Spinal cord (tissue), 10 donors: ENCODE results near the gene NPC1L1. TPM values are rescaled to one million over a fixed set of nuclear protein-coding genes. Genes with fewer than 3 reads are reported as not detected.

Experiments
- DNase-seq, 6 donors: peaks; one replicate each; pipeline versions ENCODE4 v3.0.0 to v3.0.0-alpha.2; 2013 to 2015; ENCODE audit warnings: low spot score in 6 of 6, low read depth in 4 of 6
- H3K27ac ChIP-seq: one replicate; pipeline ENCODE4 v1.5.1; 2013; ENCODE audit warnings: low read depth, low read length, control low read depth
- H3K27me3 ChIP-seq: one replicate; pipeline ENCODE4 v1.6.1; 2013; ENCODE audit warnings: low read length; ENCODE audit not compliant: control insufficient read depth, insufficient read depth
- H3K36me3 ChIP-seq: one replicate; pipeline ENCODE4 v1.6.1; 2013; ENCODE audit warnings: low read length; ENCODE audit not compliant: control insufficient read depth, insufficient read depth
- H3K4me1 ChIP-seq: one replicate; pipeline ENCODE4 v1.6.1; 2013; ENCODE audit warnings: low read length; ENCODE audit not compliant: control insufficient read depth, insufficient read depth
- H3K4me3 ChIP-seq: one replicate; pipeline ENCODE4 v1.5.1; 2013; ENCODE audit warnings: low read depth, low read length, control low read depth
- H3K9me3 ChIP-seq: one replicate; pipeline ENCODE4 v1.6.1; 2013; ENCODE audit warnings: low read length; ENCODE audit not compliant: control insufficient read depth, insufficient read depth
- WGBS: methylation state at CpG from one replicate; pipeline ENCODE4 v1.1.5; 2013; ENCODE audit warnings: missing lambda C conversion rate; ENCODE audit not compliant: insufficient coverage; 5-methylcytosine and 5-hydroxymethylcytosine counted together
- polyA plus RNA-seq, 2 donors: library from polyadenylated mRNA; unstranded; fragments of 120-200 nt; gene quantifications; one replicate each; pipeline ENCODE4 v1.2.1, GENCODE V29; 2013; ENCODE audit not compliant: insufficient read length in 2 of 2
- total RNA-seq, 2 donors: library from RNA; depleted of rRNA in 1 of 2; stranded (reverse); fragments of 120-200 nt in 1 of 2; fragments of >200 nt in 1 of 2; gene quantifications; one replicate each; pipeline versions ENCODE4 v1.2.3 to v1.2.4, GENCODE V29; 2013 to 2014
- donor health status: healthy.

NPC1L1 gene
- total and polyA plus RNA-seq, 4 donors: 0.06 to 0.11 (median 0.10) TPM

DNA sequence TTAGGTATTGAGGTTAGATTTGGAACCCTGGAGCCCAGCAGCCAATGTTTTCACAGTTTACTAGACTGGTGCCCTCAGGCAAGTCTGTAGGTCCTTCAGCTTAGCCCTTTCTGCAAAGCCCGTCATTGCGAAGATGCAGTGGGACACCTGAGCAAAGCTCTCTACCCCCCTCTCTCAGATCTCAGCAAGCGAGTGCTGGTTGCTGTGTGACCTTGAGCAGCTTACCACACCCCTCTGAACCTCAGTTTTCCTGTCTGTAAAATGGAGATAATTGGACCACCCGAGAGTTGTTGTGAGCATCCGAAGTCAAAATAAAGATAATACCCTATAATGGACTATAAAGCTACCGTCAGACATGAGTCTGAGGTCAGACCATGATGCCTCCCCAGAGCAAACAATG, 3.7 kb downstream of the NPC1L1 start:
- H3K27me3 ChIP-seq: no peaks in the 10 kb centered on the region
- no peak overlapping the region for H3K27ac ChIP-seq
- no peaks in the 10 kb centered on the region for H3K9me3 ChIP-seq
- no peaks in the 10 kb centered on the region for H3K36me3 ChIP-seq
- no peaks in the 10 kb centered on the region for H3K4me1 ChIP-seq
- DNase-seq: no peak
- 100% methylated on average over 2 of the region's 6 CpGs for WGBS
- no peak overlapping the region for H3K4me3 ChIP-seq

DNA sequence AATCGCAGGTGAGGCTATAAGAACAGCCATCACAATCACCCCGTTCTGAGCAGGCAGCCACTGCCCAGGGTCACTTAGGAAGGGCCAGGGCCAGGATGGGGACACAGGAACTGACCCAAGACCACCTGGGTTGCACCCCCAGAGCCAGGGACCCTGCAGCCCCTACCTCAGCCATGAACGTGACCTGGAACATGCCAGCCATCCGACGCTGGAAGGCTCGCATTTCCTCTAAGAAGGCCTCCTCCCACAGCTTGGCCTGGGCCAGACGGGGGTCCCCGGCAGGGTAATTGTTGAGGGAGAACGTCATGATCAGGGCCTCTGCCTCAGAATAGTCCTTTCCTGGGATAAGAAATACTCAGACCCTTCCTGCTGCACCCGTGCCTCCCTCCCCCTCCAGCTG, 5.0 kb downstream of the NPC1L1 start:
- no peaks in the 10 kb centered on the region for H3K27me3 ChIP-seq
- 73% methylated on average over 9 of the region's 10 CpGs for WGBS

DNA sequence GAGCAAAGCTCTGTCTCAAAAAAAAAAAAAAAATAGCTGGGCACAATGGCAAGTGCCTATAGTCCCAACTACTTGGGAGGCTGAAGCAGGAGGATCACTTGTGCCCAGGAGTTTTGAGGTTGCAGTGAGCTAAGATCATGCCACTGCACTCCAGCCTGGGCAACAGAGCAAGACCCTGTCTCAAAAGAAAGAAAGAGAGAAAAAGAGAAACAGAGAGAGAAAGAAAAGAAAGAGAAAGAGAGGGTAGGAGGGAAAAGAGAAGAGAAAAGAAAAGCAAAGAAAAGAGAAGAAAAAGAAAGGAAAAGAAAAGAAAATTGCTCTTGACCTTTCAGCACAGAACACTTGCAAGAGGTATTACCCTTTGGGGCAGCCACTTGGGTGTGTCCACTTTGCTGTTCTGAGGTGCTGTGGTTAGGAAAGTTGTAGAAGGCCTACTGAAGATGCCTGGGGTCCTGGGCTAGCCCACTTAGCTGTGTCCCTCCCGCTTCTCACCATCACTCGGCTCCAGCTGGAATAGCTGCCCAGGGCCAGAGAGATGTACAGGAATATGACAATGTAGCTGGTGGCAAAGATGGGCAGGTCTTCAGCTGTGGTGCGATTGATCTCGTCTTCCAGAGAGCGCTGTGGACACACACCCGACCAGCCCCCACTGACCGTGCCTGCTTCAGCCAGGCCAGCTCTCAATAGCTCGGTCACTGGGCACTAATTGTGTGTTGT, 5.6 kb downstream of the NPC1L1 start:
- H3K9me3 ChIP-seq: no peaks in the 10 kb centered on the region
- no peak overlapping the region for H3K4me3 ChIP-seq
- no peaks in the 10 kb centered on the region for H3K4me1 ChIP-seq
- WGBS: 94% methylated on average over 8 of the region's 8 CpGs
- H3K36me3 ChIP-seq: no peaks in the 10 kb centered on the region
- no peak for DNase-seq
- no peak overlapping the region for H3K27ac ChIP-seq
- no peaks in the 10 kb centered on the region for H3K27me3 ChIP-seq

More for the DNA sequence above, 5.0 kb downstream of the NPC1L1 start:
- Histone ChIP-seq H3K4me1 (no peaks in the 10 kb centered on the region), H3K27ac (no peak overlapping the region), H3K36me3 (no peaks in the 10 kb centered on the region), H3K4me3 (no peak overlapping the region), H3K9me3 (no peaks in the 10 kb centered on the region)
- no peak for DNase-seq

DNA sequence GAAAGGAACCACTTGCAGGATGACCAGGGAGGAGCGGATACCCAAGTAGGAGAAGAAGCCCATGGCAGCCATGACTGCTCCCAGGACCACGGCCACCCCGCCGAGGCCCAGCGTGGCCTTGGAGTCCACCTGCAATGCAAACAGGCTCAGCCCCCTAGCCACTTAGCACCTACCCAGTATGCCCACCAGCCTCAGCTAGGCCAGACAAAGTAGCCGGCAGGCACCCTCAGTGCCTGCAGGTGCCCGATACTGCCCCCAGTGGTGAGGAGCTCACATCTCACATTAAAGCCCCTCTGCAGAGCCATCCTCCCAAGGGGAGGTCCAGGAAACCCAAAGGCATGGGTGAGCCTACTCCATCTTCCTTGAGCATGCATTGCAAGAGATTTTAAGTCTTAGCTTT, 6.6 kb downstream of the NPC1L1 start:
- Histone ChIP-seq H3K27me3 (no peaks in the 10 kb centered on the region), H3K9me3 (no peaks in the 10 kb centered on the region), H3K36me3 (no peaks in the 10 kb centered on the region), H3K4me3 (no peak overlapping the region), H3K27ac (no peak overlapping the region), H3K4me1 (no peaks in the 10 kb centered on the region)
- DNase-seq: peak in 2 of 6 donors; percentile 17 to 21
- 61% methylated on average over 7 of the region's 7 CpGs for WGBS

DNA sequence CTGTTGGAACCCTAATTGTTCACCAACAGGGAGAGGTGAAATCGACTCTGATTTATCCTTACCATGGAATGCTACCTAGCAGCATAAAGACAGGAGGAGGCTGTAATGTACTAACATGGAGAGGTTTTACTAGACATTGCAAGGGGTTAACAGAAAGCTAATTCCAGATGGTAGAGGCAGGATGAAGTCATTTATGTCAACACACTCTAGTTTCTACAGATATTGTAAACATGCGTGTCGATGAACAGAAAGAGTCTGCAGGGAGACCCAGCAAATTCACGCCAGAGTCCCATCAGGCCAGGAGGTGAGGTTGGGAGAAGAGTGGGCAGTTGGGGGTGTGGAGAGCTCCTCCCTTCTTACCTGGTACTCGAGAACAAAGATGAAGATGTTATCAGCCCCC, 7.0 kb downstream of the NPC1L1 start:
- no peak overlapping the region for H3K4me3 ChIP-seq
- H3K4me1 ChIP-seq: no peaks in the 10 kb centered on the region
- no peak overlapping the region for H3K27ac ChIP-seq
- H3K36me3 ChIP-seq: no peaks in the 10 kb centered on the region
- no peak for DNase-seq
- no peaks in the 10 kb centered on the region for H3K27me3 ChIP-seq
- H3K9me3 ChIP-seq: no peaks in the 10 kb centered on the region
- WGBS: no CpG with 5 or more reads among the region's 5 CpGs

GRCh38 chr7:44533301-44534055, 7.7 kb downstream of the NPC1L1 start:
- Histone ChIP-seq H3K9me3 (no peaks in the 10 kb centered on the region), H3K27me3 (no peaks in the 10 kb centered on the region), H3K36me3 (no peaks in the 10 kb centered on the region), H3K4me3 (no peak overlapping the region), H3K27ac (no peak overlapping the region), H3K4me1 (no peaks in the 10 kb centered on the region)
- 73% methylated on average over 7 of the region's 8 CpGs for WGBS
- no peak for DNase-seq

GRCh38 chr7:44531421-44532380, 9.4 kb downstream of the NPC1L1 start:
- 86% methylated on average over 16 of the region's 17 CpGs for WGBS
- DNase-seq: no peak
- Histone ChIP-seq H3K36me3 (no peaks in the 10 kb centered on the region), H3K27me3 (no peaks in the 10 kb centered on the region), H3K27ac (no peak overlapping the region), H3K9me3 (no peaks in the 10 kb centered on the region), H3K4me1 (no peaks in the 10 kb centered on the region), H3K4me3 (no peak overlapping the region)

GRCh38 chr7:44530990-44531389, 10.1 kb downstream of the NPC1L1 start:
- no peaks in the 10 kb centered on the region for H3K4me1 ChIP-seq
- H3K27me3 ChIP-seq: no peaks in the 10 kb centered on the region
- no peaks in the 10 kb centered on the region for H3K36me3 ChIP-seq
- H3K9me3 ChIP-seq: peaks cover 2% of the 10 kb centered on the region
- H3K27ac ChIP-seq: no peak overlapping the region
- DNase-seq: no peak
- WGBS: 81% methylated on average over 10 of the region's 10 CpGs
- no peak overlapping the region for H3K4me3 ChIP-seq

DNA sequence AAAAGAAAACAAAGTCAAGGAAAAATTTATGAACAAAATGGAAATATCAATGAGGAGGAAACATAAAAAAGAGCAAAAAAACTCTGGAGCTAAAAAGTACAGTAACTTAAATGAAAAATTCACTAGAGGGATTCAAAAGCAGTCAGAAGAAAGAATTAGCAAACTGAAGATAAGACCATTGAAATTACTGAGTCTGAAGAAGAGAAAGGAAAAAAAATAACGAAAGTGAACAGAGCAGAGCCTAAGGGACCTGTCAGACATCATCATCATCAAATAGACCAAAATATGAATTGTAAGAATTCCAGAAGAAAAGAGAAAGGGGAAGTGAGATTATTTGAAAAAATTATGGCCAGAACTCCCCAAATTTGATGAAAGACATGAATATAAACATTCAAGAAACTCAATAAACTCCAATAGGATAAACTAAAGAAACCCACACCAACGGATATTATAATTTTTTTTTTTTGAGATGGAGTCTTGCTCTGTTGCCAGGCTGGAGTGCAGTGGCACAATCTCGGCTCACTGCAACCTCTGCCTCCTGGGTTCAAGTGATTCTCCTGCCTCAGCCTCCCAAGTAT, 16.2 kb downstream of the NPC1L1 start:
- Histone ChIP-seq H3K4me3 (no peak overlapping the region), H3K36me3 (no peaks in the 10 kb centered on the region), H3K9me3 (peaks cover 2% of the 10 kb centered on the region), H3K27ac (no peak overlapping the region), H3K27me3 (no peaks in the 10 kb centered on the region), H3K4me1 (no peaks in the 10 kb centered on the region)
- WGBS: no CpG with 5 or more reads among the region's 3 CpGs
- no peak for DNase-seq
